Upper lobe of right lung (tissue), 1 donor: ENCODE results near the gene IMPDH2. TPM values are rescaled to one million over a fixed set of nuclear protein-coding genes. Genes with fewer than 3 reads are reported as not detected.
A peak's percentile ranks its signal among the peaks of the same experiment; 100 is the strongest.

Experiments
- ATAC-seq: fragments of 200-7000 bp; cut with Tn5 transposase; one replicate; pipeline ENCODE4 v1.9.1; 2020; ENCODE audit warnings: mild to moderate bottlenecking, moderate library complexity
- DNase-seq: peaks from one replicate; pipeline ENCODE4 v3.0.0-alpha.2; 2020
- H3K27ac ChIP-seq: fragments of 200-600 bp; one replicate; pipeline ENCODE4 v1.8.0; 2022
- H3K27me3 ChIP-seq: fragments of 200-600 bp; one replicate; pipeline ENCODE4 v1.8.0; 2022; ENCODE audit warnings: mild to moderate bottlenecking
- H3K36me3 ChIP-seq: fragments of 200-600 bp; one replicate; pipeline ENCODE4 v1.8.0; 2022
- H3K4me1 ChIP-seq: fragments of 200-600 bp; one replicate; pipeline ENCODE4 v1.8.0; 2022
- H3K4me3 ChIP-seq: fragments of 200-600 bp; one replicate; pipeline ENCODE4 v1.8.0; 2022; ENCODE audit warnings: mild to moderate bottlenecking
- H3K9me3 ChIP-seq: fragments of 200-600 bp; one replicate; pipeline ENCODE4 v1.8.0; 2022
- CTCF ChIP-seq: fragments of 200-600 bp; IDR thresholded peaks from one replicate; pipeline ENCODE4 v1.8.0; 2022; ENCODE audit warnings: antibody characterized with exemption
- intact Hi-C: fragments of 100-400 bp; cut with DNase I; formaldehyde crosslinking; loops from one replicate; pipeline ENCODE4 v1.11.0; 2022
- total RNA-seq: library from RNA; stranded (reverse); fragmentation: NEBNext Ultra II Directional; extraction: Animal tissue kit (Norgen Biotek cat#: 25700); gene quantifications from one replicate; pipeline ENCODE4 v1.2.1, GENCODE V29; 2021
- donor health status: DM: no; HTN: yes; CAD: no; lungs with severe emphysema.

Gene IMPDH2
- total RNA-seq, 1 donor from 2014 or later = 107 TPM

DNA sequence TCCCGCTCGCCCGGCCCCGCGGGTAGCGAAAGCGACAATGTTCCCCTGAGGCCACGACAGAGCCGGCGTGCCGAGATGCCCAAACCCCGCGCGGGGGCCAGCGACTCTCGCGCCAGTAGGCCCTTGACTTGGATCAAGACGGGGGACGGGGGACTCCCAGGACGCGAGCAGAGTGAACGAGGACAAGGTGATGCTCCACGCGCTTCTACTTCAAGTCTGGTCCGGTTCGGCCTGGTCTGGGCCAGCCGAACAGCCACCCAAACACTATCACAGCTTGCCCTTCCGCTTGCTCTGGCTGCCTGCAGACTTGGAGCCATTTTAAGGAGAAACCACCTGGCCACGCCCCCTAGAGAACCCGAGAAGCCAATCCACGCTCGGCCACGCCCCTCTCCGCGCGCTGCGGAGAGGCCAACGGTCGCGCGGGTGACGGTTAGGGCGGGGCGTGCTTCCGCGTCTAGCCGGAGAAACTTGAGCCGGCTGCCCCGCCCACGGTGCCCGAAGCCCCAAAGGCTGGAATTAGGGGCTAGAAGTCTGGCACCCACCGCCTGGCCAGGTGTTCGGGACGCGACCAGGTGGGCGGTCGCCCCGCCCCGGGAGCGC is 7.9 kb downstream of the IMPDH2 start:
- peaks cover 34% of the 10 kb centered on the region for H3K36me3 ChIP-seq
- H3K27ac ChIP-seq = peak overlapping the region; percentile 97
- DNase-seq = peak; percentile 100
- TF ChIP-seq CTCF = no peak
- H3K4me1 ChIP-seq = peaks cover 33% of the 10 kb centered on the region
- no peaks in the 10 kb centered on the region for H3K27me3 ChIP-seq
- intact Hi-C loops = no loop called here
- ATAC-seq = peak; percentile 90
- H3K9me3 ChIP-seq = no peaks in the 10 kb centered on the region
- peak overlapping the region; percentile 96 for H3K4me3 ChIP-seq

GRCh38 chr3:49020330-49021212 is 8.6 kb downstream of the IMPDH2 start:
- DNase-seq (peak; percentile 88), ATAC-seq (peak; percentile 19)
- H3K27me3 ChIP-seq = no peaks in the 10 kb centered on the region
- H3K4me1 ChIP-seq = peaks cover 33% of the 10 kb centered on the region
- H3K4me3 ChIP-seq = peak overlapping the region; percentile 96
- peak overlapping the region; percentile 97 for H3K27ac ChIP-seq
- intact Hi-C loops = no loop called here
- peaks cover 34% of the 10 kb centered on the region for H3K36me3 ChIP-seq
- no peak for TF ChIP-seq CTCF
- H3K9me3 ChIP-seq = no peaks in the 10 kb centered on the region

GRCh38 chr3:49019941-49020329 is 9.3 kb downstream of the IMPDH2 start:
- peak overlapping the region; percentile 96 for H3K4me3 ChIP-seq
- peak overlapping the region; percentile 97 for H3K27ac ChIP-seq
- DNase-seq = no peak
- H3K4me1 ChIP-seq = peaks cover 33% of the 10 kb centered on the region
- H3K36me3 ChIP-seq = peaks cover 34% of the 10 kb centered on the region
- intact Hi-C loops = no loop called here
- no peaks in the 10 kb centered on the region for H3K27me3 ChIP-seq
- no peaks in the 10 kb centered on the region for H3K9me3 ChIP-seq
- no peak for TF ChIP-seq CTCF
- ATAC-seq = no peak

- H3K4me1 ChIP-seq = peaks cover 33% of the 10 kb centered on the region
- H3K4me3 ChIP-seq = peak overlapping the region; percentile 67
- no peaks in the 10 kb centered on the region for H3K9me3 ChIP-seq
- intact Hi-C loops = no loop called here
- no peak for DNase-seq
- no peaks in the 10 kb centered on the region for H3K27me3 ChIP-seq
- TF ChIP-seq CTCF = no peak
- no peak for ATAC-seq
- peak overlapping the region; percentile 80 for H3K27ac ChIP-seq
- peaks cover 32% of the 10 kb centered on the region for H3K36me3 ChIP-seq
Measured at GRCh38 chr3:49018707-49019006, 10.5 kb downstream of the IMPDH2 start.

DNA sequence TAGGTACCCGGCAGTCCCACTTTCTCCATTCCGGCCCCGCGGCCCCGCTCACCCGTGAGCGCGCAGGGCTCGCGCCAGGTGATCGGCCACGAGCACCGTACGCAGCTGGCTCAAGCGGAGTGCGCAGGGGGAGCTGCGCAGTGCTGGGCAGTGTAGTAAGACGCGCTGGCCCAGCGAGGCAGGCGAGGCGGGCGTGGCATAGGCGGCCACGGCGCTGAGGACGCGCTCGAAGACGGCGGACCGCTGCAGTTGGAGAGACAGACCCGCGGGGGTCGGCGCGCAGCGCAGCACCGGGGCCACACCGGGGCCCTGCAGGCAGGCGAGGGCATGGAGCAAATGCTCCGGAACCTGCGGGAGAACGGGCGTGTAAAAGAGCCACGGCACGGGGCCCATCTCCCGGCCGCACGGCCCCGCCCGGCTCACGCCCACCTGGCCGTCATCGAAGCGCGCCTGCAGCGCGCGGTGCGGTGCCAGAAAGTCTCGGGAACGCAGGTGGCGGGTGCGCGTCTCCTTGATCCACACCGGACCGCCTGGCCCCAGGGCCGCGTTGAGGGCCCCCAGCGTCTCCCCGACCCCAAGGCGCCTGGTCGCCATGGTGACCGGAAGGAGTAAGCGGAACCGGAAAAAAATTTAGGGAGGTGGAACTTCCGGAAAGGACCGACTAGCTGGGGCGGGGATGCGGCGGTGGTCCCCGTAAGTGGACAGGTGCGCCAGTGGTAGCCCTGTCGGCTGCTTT is 11.1 kb downstream of the IMPDH2 start, which contains the start of gene DALRD3:
Gene DALRD3, minus strand, starts transcription at position 610 of the 736 bp plus-strand sequence. Its CDS starts 16 bp downstream, at position 594.
- Histone ChIP-seq H3K4me3 (peak within 1 kb of the TSS; percentile 67), H3K9me3 (no peaks in the 10 kb centered on the region), H3K27ac (peak within 1 kb of the TSS; percentile 80), H3K36me3 (peaks cover 27% of the 10 kb centered on the region), H3K4me1 (peaks cover 30% of the 10 kb centered on the region), H3K27me3 (no peaks in the 10 kb centered on the region)
- intact Hi-C loops = no loop called here
- DNase-seq (peak; percentile 85), ATAC-seq (peak; percentile 28)
- TF ChIP-seq CTCF = no peak
